Keratinocyte (primary cell): ENCODE results near the gene FAM240B.

ENCODE experiments used
- CTCF ChIP-seq, 3 experiments: IDR thresholded peaks in 1 of 3; conservative IDR thresholded peaks in 1 of 3; optimal IDR thresholded peaks in 1 of 3; 2 replicates in 2 of 3; 3 replicates in 1 of 3; pipeline versions ENCODE3 to v1.5.1; 2011; ENCODE audit warnings: low read length in 3 of 3, mild to moderate bottlenecking in 3 of 3, moderate library complexity in 2 of 3, control low read depth in 1 of 3, inconsistent platforms in 1 of 3; ENCODE audit not compliant: insufficient read depth in 2 of 3; ENCODE audit errors: extremely low read depth in 1 of 3
- EZH2 ChIP-seq: IDR thresholded peaks from one replicate; pipeline ENCODE4 v1.6.1; 2012; ENCODE audit warnings: inconsistent platforms, mild to moderate bottlenecking, low read length, moderate library complexity

- TF ChIP-seq CTCF (optimal IDR thresholded peaks at IDR 0.05 in 1 of 3, IDR thresholded peaks at IDR 0.05 in 1 of 3, conservative IDR thresholded peaks at IDR 0.05 in 1 of 3; ENCODE audit: extremely low read depth in 1 of 3, insufficient read depth in 2 of 3, low read length in 3 of 3) (no peak), EZH2 (no peak)
Observed at GRCh38 chr9:38671372-38671731, 48.6 kb downstream of the FAM240B start.
